ENCODE data around the gene ADORA1. TPM values are rescaled to one million over a fixed set of nuclear protein-coding genes. Genes with fewer than 3 reads are reported as not detected.

The ADORA1 gene
- total RNA-seq, 2 donors from 2014 or later = 0.15 to 0.18 TPM

DNA sequence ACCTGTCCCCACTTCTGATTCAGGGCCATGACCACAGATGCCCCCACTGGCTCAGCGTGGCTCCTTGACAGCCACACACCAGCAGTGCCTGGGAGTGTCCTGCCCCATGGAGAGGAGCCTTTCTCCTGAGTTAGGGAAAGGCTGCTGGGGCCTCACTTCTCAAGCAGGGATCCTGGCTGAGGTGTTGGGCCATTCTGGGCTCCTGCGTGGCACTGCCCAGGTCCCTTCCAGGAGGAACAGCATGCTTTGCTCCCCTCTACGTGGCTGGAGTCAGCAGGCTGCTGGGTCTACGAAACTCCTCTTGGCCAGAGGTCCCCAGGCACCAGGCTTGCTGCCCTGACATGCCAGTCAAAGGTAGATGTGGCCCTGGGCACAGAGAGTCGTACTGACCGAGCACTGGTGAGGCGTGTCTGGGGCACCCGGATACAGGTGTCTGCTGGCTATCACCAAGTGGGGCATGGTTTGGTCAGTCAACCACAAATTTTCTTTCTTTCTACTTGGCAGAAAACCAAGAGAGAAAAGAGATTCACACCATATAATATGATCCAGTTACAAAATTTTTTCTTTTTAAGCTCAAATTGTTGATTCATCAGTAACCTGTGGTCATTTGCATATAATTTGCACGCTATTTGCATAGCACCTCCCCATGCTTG is 4.1 kb downstream of the ADORA1 start:
- no peak overlapping the region for H3K4me3 Mint-ChIP-seq
- ATAC-seq (no peak), DNase-seq (no peak)
- H3K27me3 Mint-ChIP-seq = peaks cover 58% of the 10 kb centered on the region
- H3K27ac Mint-ChIP-seq = no peak overlapping the region
- peaks cover 15% of the 10 kb centered on the region for H3K4me1 Mint-ChIP-seq
- no peaks in the 10 kb centered on the region for H3K9me3 ChIP-seq (ENCODE audit: control insufficient read depth, low read length, poor library complexity, severe bottlenecking)
- peaks cover 10% of the 10 kb centered on the region for H3K36me3 Mint-ChIP-seq (ENCODE audit: low read depth)

DNA sequence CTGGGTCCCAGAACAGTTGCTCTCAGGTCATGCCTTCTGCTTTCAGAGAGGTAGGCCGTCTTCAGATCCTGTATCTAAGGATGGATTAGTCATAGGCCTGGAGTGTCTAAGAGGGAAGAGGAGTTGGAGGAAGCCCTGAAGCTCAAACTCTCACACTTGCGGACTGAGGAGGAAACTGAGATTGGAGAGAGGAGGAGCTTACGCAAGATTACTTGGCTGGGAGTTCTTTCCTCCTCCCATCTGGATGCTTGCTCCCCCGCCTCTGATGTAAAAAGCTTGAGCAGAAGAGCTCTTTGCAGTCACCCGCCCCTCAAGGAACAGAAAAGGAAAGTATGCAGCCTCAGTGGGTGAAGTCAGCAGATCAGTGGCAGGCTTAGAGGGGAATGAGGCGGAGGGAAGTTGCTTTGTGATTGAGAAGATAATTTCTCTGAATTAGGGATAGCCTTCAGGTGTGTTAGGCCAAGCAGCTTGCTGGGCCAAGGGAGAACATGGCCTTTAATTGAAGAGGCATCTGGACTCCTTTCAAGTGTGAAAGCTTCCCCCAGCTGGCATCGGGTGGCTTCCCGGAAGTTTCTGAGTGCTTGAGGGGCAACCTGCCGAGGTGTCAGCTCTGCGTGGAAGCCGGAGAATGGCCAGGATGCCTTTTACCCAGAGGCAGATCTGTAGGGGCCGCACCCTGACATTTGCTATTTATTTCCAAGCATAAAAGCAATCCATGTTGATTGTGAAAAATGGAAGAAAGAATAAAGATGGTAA is 6.6 kb downstream of the ADORA1 start:
- no peak for DNase-seq
- no peaks in the 10 kb centered on the region for H3K9me3 ChIP-seq (ENCODE audit: control insufficient read depth, low read length, poor library complexity, severe bottlenecking)
- H3K36me3 Mint-ChIP-seq (ENCODE audit: low read depth) = peaks cover 2% of the 10 kb centered on the region
- no peak for ATAC-seq
- peaks cover 42% of the 10 kb centered on the region for H3K27me3 Mint-ChIP-seq
- H3K4me1 Mint-ChIP-seq = peaks cover 8% of the 10 kb centered on the region
- H3K4me3 Mint-ChIP-seq = no peak overlapping the region
- no peak overlapping the region for H3K27ac Mint-ChIP-seq

- DNase-seq (no peak), ATAC-seq (peak; percentile 54)
- Mint-ChIP-seq H3K4me1 (peaks cover 9% of the 10 kb centered on the region), H3K36me3 (ENCODE audit: low read depth) (no peaks in the 10 kb centered on the region), H3K27ac (no peak overlapping the region), H3K4me3 (peak overlapping the region; percentile 12), H3K27me3 (peaks cover 27% of the 10 kb centered on the region)
- no peaks in the 10 kb centered on the region for H3K9me3 ChIP-seq (ENCODE audit: control insufficient read depth, low read length, poor library complexity, severe bottlenecking)
These were observed 8.2 kb downstream of the ADORA1 start for GRCh38 chr1:203135636-203136305.

DNA sequence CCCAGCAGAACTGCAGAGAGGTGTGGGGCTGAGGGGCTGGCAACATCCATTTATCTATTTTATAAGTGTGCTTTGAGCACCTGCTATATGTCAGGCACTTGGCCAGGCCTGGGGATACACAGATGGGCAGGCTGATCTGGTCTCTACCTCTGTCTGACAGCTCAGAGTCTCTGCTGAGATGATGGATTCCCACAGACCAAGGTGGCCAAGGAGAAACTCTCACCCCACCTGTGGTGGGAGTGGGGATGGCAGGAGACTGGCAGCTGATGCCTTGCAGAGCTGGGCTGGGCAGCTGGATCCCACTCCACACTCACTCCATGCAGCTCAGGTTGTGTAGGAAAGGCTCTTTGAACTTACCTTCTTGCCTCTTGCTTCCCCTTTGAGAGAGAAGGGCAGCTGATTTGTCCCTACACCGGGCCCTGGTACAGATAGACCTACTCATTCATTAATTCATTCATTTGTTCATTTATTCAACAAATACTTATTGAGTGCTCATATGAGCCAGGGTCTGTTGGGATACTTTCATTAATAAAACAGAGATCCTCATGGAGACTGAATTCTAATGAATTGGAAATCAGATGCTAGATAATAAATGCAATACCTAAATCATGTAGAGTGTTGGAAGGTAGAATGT is 9.0 kb downstream of the ADORA1 start:
- Mint-ChIP-seq H3K27me3 (peaks cover 22% of the 10 kb centered on the region), H3K27ac (no peak overlapping the region)
- ATAC-seq = no peak

GRCh38 chr1:203137324-203137723 is 9.8 kb downstream of the ADORA1 start:
- ATAC-seq = no peak
- Mint-ChIP-seq H3K4me3 (no peak overlapping the region), H3K27ac (no peak overlapping the region)

More for the DNA sequence above, 9.0 kb downstream of the ADORA1 start:
- Mint-ChIP-seq H3K4me1 (peaks cover 9% of the 10 kb centered on the region), H3K36me3 (ENCODE audit: low read depth) (no peaks in the 10 kb centered on the region), H3K4me3 (no peak overlapping the region)
- DNase-seq = no peak
- H3K9me3 ChIP-seq (ENCODE audit: control insufficient read depth, low read length, poor library complexity, severe bottlenecking) = no peaks in the 10 kb centered on the region

DNA sequence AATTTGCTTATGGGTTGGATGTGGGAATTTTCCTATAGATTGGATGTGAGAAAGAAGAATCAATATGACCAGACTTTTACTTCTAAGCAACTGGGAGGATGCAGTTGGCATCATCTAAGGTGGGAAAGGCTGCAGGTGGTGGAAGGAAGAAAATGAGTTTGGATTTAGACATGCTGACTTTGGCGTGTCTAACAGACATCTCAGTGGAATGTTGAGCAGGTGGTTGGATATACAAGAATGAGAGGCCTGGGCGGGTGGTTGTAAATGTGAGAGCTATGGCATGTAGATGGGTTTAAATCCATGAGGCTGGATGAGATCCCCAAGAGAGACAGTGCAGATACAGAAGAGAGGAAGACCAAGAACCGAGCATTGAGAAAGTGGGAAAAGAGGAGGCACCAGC is 10.5 kb downstream of the ADORA1 start:
- no peaks in the 10 kb centered on the region for H3K9me3 ChIP-seq (ENCODE audit: control insufficient read depth, low read length, poor library complexity, severe bottlenecking)
- DNase-seq (no peak), ATAC-seq (no peak)
- H3K4me1 Mint-ChIP-seq = peaks cover 9% of the 10 kb centered on the region
- no peaks in the 10 kb centered on the region for H3K36me3 Mint-ChIP-seq (ENCODE audit: low read depth)
- peaks cover 27% of the 10 kb centered on the region for H3K27me3 Mint-ChIP-seq
- H3K4me3 Mint-ChIP-seq = no peak overlapping the region
- no peak overlapping the region for H3K27ac Mint-ChIP-seq

More at GRCh38 chr1:203137324-203137723, 9.8 kb downstream of the ADORA1 start:
- Mint-ChIP-seq H3K4me1 (peaks cover 9% of the 10 kb centered on the region), H3K27me3 (peaks cover 26% of the 10 kb centered on the region), H3K36me3 (ENCODE audit: low read depth) (no peaks in the 10 kb centered on the region)
- no peaks in the 10 kb centered on the region for H3K9me3 ChIP-seq (ENCODE audit: control insufficient read depth, low read length, poor library complexity, severe bottlenecking)
- no peak for DNase-seq

GRCh38 chr1:203139976-203140475 is 12.5 kb downstream of the ADORA1 start:
- H3K27me3 Mint-ChIP-seq = peaks cover 21% of the 10 kb centered on the region
- H3K4me1 Mint-ChIP-seq = peaks cover 9% of the 10 kb centered on the region
- H3K36me3 Mint-ChIP-seq (ENCODE audit: low read depth) = no peaks in the 10 kb centered on the region
- no peaks in the 10 kb centered on the region for H3K9me3 ChIP-seq (ENCODE audit: control insufficient read depth, low read length, poor library complexity, severe bottlenecking)
- no peak overlapping the region for H3K27ac Mint-ChIP-seq
- no peak for ATAC-seq
- no peak overlapping the region for H3K4me3 Mint-ChIP-seq
- no peak for DNase-seq

GRCh38 chr1:203140743-203141520 is 13.4 kb downstream of the ADORA1 start:
- no peak for DNase-seq
- peaks cover 7% of the 10 kb centered on the region for H3K4me1 Mint-ChIP-seq

GRCh38 chr1:203142124-203142523 is 14.6 kb downstream of the ADORA1 start:
- no peak for ATAC-seq
- Mint-ChIP-seq H3K36me3 (ENCODE audit: low read depth) (no peaks in the 10 kb centered on the region), H3K27me3 (peaks cover 14% of the 10 kb centered on the region), H3K4me3 (no peak overlapping the region), H3K27ac (no peak overlapping the region), H3K4me1 (peaks cover 2% of the 10 kb centered on the region)
- DNase-seq = no peak
- H3K9me3 ChIP-seq (ENCODE audit: control insufficient read depth, low read length, poor library complexity, severe bottlenecking) = no peaks in the 10 kb centered on the region

More at GRCh38 chr1:203140743-203141520, 13.4 kb downstream of the ADORA1 start:
- Mint-ChIP-seq H3K36me3 (ENCODE audit: low read depth) (no peaks in the 10 kb centered on the region), H3K4me3 (no peak overlapping the region), H3K27me3 (peaks cover 21% of the 10 kb centered on the region), H3K27ac (no peak overlapping the region)
- no peak for ATAC-seq
- no peaks in the 10 kb centered on the region for H3K9me3 ChIP-seq (ENCODE audit: control insufficient read depth, low read length, poor library complexity, severe bottlenecking)

DNA sequence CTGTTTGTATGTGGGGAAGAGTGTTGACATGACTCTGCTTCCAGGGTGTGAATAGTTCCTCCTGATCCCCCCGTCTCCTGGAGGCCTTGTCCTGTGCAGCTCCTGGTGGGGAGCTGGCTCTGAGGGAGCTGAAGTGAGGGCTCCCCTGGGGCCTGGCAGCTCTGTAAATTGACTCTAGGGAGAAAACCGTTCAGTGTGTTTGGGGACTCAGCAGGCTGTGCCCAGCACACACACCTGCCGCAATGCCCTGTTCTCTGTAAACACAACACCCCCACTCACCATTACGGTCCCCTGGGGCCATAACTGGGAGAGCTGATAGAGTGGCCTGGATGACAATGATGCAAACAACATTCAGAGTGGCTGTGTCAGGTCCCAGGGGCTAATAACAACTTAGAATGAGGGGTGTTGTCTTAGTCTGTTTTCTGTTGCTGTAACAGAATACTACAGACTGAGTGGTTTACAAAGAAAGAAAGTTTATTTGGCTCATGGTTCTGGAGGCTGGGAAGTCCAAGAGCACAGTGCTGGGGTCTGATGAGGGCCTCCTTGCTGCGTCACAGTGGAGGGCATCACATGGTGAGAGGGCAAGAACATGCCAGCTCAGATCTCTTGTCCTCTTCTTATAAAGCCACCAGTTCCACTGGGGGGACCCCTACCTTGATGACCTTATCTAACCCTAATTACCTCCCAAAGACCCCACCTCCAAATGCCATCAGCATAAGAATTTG is 15.3 kb downstream of the ADORA1 start:
- peaks cover 11% of the 10 kb centered on the region for H3K27me3 Mint-ChIP-seq
- no peak overlapping the region for H3K27ac Mint-ChIP-seq
- H3K4me3 Mint-ChIP-seq = no peak overlapping the region
- DNase-seq (no peak), ATAC-seq (no peak)
- no peaks in the 10 kb centered on the region for H3K9me3 ChIP-seq (ENCODE audit: control insufficient read depth, low read length, poor library complexity, severe bottlenecking)
- no peaks in the 10 kb centered on the region for H3K36me3 Mint-ChIP-seq (ENCODE audit: low read depth)
- peaks cover 2% of the 10 kb centered on the region for H3K4me1 Mint-ChIP-seq

GRCh38 chr1:203143641-203144040 is 16.1 kb downstream of the ADORA1 start:
- no peak overlapping the region for H3K27ac Mint-ChIP-seq
- no peak for DNase-seq
- H3K27me3 Mint-ChIP-seq = peaks cover 11% of the 10 kb centered on the region
- no peaks in the 10 kb centered on the region for H3K36me3 Mint-ChIP-seq (ENCODE audit: low read depth)
- no peak for ATAC-seq
- no peak overlapping the region for H3K4me3 Mint-ChIP-seq
- no peaks in the 10 kb centered on the region for H3K9me3 ChIP-seq (ENCODE audit: control insufficient read depth, low read length, poor library complexity, severe bottlenecking)
- peaks cover 2% of the 10 kb centered on the region for H3K4me1 Mint-ChIP-seq

DNA sequence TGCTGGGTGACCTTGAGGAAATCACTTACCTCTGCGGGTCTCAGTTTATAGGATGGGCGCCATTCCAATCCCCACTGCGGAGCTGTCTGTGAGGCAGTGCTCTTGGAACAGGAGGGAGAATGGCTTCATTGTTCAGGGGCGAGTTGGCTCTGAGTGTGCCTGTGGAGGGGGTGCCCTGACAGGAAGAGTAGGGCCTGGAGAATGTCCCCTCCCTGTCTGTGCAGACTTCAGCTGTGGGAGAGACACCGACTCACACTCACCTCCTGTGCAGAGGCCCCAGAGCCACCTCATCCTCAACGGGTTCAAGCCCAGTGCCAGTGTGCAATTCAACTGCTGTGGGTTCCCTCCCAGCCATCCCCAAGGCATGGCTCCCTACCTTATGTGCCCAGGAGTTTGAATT is 17.1 kb downstream of the ADORA1 start:
- ATAC-seq (no peak), DNase-seq (no peak)
- Mint-ChIP-seq H3K27ac (no peak overlapping the region), H3K4me1 (peaks cover 2% of the 10 kb centered on the region), H3K36me3 (ENCODE audit: low read depth) (no peaks in the 10 kb centered on the region), H3K27me3 (peaks cover 15% of the 10 kb centered on the region), H3K4me3 (no peak overlapping the region)
- H3K9me3 ChIP-seq (ENCODE audit: control insufficient read depth, low read length, poor library complexity, severe bottlenecking) = no peaks in the 10 kb centered on the region
